HG03159 (cell line): ENCODE data around the gene APOL3.
"Not testable (repeated sequence)": the region's sequence is repeated elsewhere in the genome, so short reads cannot be mapped to it uniquely, and the experiment has no call there.

Experiments used
- ATAC-seq: cut with Tn5 transposase; IDR thresholded peaks from one replicate; pipeline ENCODE4 v1.9.1; 2021; ENCODE audit warnings: mild to moderate bottlenecking, moderate library complexity; ENCODE audit not compliant: unreplicated experiment

The APOL3 gene

GRCh38 chr22:36162127-36163034 is 1.8 kb upstream of the APOL3 start:
- ATAC-seq = no peak

- ATAC-seq = not testable (repeated sequence)
Measured at GRCh38 chr22:36161793-36162126, 1.2 kb upstream of the APOL3 start.

- ATAC-seq = no peak
Measured at GRCh38 chr22:36156515-36157419, 3.8 kb downstream of the APOL3 start.

- no peak for ATAC-seq
Measured at GRCh38 chr22:36156119-36156514, 4.4 kb downstream of the APOL3 start.

GRCh38 chr22:36155702-36156101 is 4.9 kb downstream of the APOL3 start:
- ATAC-seq = no peak

GRCh38 chr22:36154423-36154945 is 6.1 kb downstream of the APOL3 start:
- ATAC-seq = no peak

- ATAC-seq = no peak
Measured at GRCh38 chr22:36153501-36154422, 6.8 kb downstream of the APOL3 start.

- not testable (repeated sequence) for ATAC-seq
Measured at GRCh38 chr22:36152821-36153220, 7.7 kb downstream of the APOL3 start.

GRCh38 chr22:36152088-36152487 is 8.5 kb downstream of the APOL3 start:
- no peak for ATAC-seq

GRCh38 chr22:36151006-36151595 is 9.5 kb downstream of the APOL3 start:
- ATAC-seq = no peak

GRCh38 chr22:36149441-36149840 is 11.1 kb downstream of the APOL3 start:
- no peak for ATAC-seq

GRCh38 chr22:36148411-36148810 is 12.1 kb downstream of the APOL3 start:
- ATAC-seq = no peak

- no peak for ATAC-seq
Measured at GRCh38 chr22:36147196-36147791, 13.3 kb downstream of the APOL3 start.

GRCh38 chr22:36145881-36146280 is 14.7 kb downstream of the APOL3 start:
- no peak for ATAC-seq

GRCh38 chr22:36144886-36145541 is 15.5 kb downstream of the APOL3 start:
- no peak for ATAC-seq

- ATAC-seq = no peak
Measured at GRCh38 chr22:36143956-36144355, 16.6 kb downstream of the APOL3 start.

GRCh38 chr22:36143066-36143815 is 17.3 kb downstream of the APOL3 start:
- no peak for ATAC-seq

- no peak for ATAC-seq
Measured at GRCh38 chr22:36141481-36141880, 19.1 kb downstream of the APOL3 start.
